IgD-negative memory B cell (primary cell): ENCODE data around the gene PRTN3. TPM values are rescaled to one million over a fixed set of nuclear protein-coding genes. Genes with fewer than 3 reads are reported as not detected.
"Not testable (repeated sequence)": the region's sequence is repeated elsewhere in the genome, so short reads cannot be mapped to it uniquely, and the experiment has no call there.

ENCODE experiments used
- H3K27ac Mint-ChIP-seq, 3 donors: one replicate each; pipeline ENCODE4 v1.8.0; 2020 to 2022; ENCODE audit warnings: mild to moderate bottlenecking in 3 of 3, mixed read lengths in 3 of 3, moderate library complexity in 1 of 3
- H3K27me3 Mint-ChIP-seq: one replicate; pipeline ENCODE4 v1.8.0; 2021; ENCODE audit warnings: mixed read lengths
- H3K36me3 Mint-ChIP-seq: one replicate; pipeline ENCODE4 v1.8.0; 2020; ENCODE audit warnings: mild to moderate bottlenecking, mixed read lengths
- H3K4me1 Mint-ChIP-seq, 3 donors: one replicate each; pipeline ENCODE4 v1.8.0; 2020 to 2022; ENCODE audit warnings: mixed read lengths in 3 of 3, mild to moderate bottlenecking in 1 of 3
- H3K4me3 Mint-ChIP-seq, 4 donors: one replicate each; pipeline ENCODE4 v1.8.0; 2020 to 2022; ENCODE audit warnings: mild to moderate bottlenecking in 4 of 4, mixed read lengths in 4 of 4, moderate library complexity in 3 of 4
- H3K9me3 Mint-ChIP-seq, 3 donors: one replicate each; pipeline ENCODE4 v1.8.0; 2020 to 2021; ENCODE audit warnings: mixed read lengths in 3 of 3, mild to moderate bottlenecking in 1 of 3
- polyA plus RNA-seq: library from polyadenylated mRNA; unstranded; fragments of 300-500 nt; fragmentation: Illumina TruSeq; gene quantifications from one replicate; pipeline ENCODE4 v1.2.3, GENCODE V29; 2021

PRTN3 gene
- polyA plus RNA-seq, 1 donor from 2014 or later: not detected

DNA sequence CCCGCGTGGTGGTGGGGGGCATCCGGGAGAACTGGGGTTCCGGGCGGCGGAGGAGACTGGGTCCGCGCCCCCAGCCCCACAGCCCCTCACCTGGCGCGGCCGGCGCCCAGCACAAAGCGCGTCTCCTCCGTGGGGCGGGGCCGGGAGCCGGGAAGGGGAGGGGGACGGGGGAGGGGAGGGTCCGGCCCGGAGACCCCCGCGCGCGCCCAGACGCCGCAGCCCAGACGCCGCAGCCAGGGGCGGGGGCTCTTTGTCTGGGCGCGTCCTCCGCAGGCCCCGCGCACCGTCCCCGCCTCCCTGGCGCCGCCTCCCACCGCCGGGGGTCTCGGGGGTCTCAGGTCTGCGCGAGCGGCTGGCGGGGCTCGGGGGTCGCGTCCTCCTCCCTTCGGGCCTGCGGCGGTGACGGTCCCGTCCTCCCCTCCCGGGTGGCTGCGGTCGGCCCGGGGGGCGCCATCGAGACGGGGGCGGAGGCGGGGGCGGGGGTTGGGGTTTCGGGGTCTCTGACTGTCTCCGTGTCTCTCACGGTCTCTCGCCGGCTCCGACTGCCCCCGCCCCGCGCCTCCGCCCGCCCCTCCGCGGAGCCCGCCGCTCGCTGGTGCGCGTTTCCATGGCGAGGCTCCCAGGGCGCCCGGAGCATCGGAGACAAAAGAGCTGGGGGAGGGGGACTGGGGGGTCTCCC is 18.8 kb upstream of the PRTN3 start, which contains the start of gene PLPPR3:
TSS of gene PLPPR3 (minus strand) at position 131 of the 679 bp plus-strand sequence. CDS start 396 bp downstream, outside the sequence.
- peak within 1 kb of the TSS in 2 of 4 donors; percentile 60 to 63 for H3K4me3 Mint-ChIP-seq

DNA sequence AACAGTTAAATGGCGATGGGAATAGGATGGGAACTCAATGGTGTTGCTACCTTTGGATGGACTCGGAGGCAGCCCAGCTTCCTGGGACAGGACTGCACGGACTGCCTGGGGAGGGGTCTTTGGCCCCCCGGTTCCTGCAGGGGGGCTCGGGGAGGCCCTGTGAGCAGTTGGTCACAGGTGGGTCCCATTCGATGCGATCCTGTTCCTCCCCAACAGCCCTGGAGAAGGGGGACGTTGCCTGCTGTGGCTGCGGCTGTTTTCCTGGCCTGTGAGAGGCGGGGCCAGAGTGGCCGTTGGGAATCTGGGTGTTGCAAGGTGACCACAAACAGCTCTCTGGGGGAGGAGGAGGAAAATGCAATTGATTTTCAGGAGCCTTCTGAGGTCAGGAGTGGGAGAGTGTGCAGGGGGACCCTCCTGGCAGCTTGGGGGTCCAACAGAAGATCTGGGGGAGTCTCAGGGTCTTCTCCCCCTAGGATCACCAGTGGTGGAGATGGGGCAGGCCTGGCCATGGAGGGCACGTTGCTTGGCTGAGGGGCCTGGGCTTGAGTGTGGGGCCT is 17.2 kb upstream of the PRTN3 start:
- Mint-ChIP-seq H3K4me3 (no peak overlapping the region), H3K4me1 (no peaks in the 10 kb centered on the region), H3K27ac (peak overlapping the region in 1 of 3 donors; percentile 21), H3K36me3 (no peaks in the 10 kb centered on the region), H3K9me3 (no peaks in the 10 kb centered on the region), H3K27me3 (peaks cover 24% of the 10 kb centered on the region)

More for the DNA sequence above, 18.8 kb upstream of the PRTN3 start, which contains the start of gene PLPPR3:
- Mint-ChIP-seq H3K27me3 (peaks cover 24% of the 10 kb centered on the region), H3K36me3 (no peaks in the 10 kb centered on the region), H3K27ac (peak within 1 kb of the TSS in 1 of 3 donors; percentile 48), H3K9me3 (no peaks in the 10 kb centered on the region), H3K4me1 (no peaks in the 10 kb centered on the region)

DNA sequence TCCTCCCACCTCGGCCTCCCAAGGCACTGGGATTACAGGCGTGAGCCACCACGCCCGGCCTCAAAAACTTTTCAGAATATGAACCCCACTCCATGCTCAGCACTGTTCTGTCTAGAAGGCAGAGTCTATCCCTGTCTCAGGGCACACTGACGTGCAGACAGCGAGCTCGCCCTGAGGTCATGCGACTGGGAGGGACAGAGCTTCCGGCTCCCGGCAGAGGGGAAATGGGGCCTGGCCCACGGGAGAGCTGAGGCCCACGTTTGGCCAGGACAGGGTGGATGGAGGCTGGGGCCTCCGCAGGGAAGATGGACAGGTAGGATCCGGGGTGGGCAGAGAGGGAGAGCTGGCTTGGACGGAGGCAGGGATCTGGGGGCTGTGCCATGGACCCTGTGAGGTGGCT is 15.9 kb upstream of the PRTN3 start:
- Mint-ChIP-seq H3K27me3 (peaks cover 28% of the 10 kb centered on the region), H3K27ac (no peak overlapping the region), H3K4me1 (no peaks in the 10 kb centered on the region), H3K36me3 (no peaks in the 10 kb centered on the region), H3K9me3 (no peaks in the 10 kb centered on the region), H3K4me3 (no peak overlapping the region)

DNA sequence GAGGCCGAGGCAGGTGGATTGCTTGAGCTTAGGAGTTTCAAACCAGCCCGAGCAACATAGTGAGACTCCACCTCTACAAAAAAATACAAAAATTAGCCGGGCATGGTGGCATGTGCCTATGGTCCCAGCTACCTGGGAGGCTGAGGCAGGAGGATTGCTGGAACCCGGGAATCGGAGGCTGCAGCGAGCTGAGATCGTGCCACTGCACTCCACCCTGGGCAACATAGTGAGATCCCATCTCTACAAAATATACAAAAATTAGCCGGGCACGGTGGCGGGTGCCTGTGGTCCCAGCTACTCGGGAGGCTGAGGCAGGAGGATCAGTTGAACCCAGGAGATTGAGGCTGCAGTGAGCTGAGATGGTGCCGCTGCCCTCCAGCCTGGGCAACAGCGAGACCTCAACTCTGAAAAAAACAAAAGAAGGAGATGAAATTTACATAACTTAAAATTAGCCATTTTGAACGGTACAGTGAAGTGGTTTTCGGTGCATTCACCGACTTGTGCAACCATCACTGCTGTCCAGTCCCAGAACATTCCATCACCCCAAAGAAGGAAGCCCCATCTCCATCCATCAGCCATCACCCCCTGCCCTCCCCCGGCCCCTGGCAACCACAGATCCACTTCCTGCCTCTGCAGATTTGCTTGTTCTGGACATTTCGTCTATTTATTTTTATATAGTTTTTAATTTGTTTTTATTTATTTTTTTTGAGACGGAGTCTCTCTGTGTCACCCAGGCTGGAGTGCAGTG is 14.7 kb upstream of the PRTN3 start:
- no peak overlapping the region for H3K4me3 Mint-ChIP-seq
- peaks cover 28% of the 10 kb centered on the region for H3K27me3 Mint-ChIP-seq
- H3K4me1 Mint-ChIP-seq: no peaks in the 10 kb centered on the region
- no peak overlapping the region for H3K27ac Mint-ChIP-seq
- no peaks in the 10 kb centered on the region for H3K9me3 Mint-ChIP-seq
- no peaks in the 10 kb centered on the region for H3K36me3 Mint-ChIP-seq

DNA sequence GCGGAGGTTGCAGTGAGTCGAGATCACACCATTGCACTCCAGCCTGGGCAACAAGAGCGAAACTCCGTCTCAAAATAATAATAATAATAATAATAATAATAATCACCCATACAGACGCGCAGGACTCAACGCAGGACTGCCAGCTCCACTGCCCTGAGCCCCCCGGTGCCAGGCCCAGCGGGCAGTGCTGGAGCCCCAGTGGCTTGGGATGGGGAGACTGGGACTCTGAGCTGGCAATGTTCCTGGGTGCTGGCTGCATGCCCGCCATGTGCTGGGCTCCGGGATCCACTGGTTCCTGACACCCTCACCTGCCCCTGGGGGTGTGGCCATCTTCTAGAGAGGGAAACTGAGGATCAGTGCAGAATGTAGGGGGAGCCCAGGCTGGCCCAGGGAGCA is 13.5 kb upstream of the PRTN3 start:
- Mint-ChIP-seq H3K4me1 (no peaks in the 10 kb centered on the region), H3K4me3 (no peak overlapping the region), H3K27me3 (peaks cover 27% of the 10 kb centered on the region), H3K36me3 (no peaks in the 10 kb centered on the region), H3K9me3 (no peaks in the 10 kb centered on the region), H3K27ac (no peak overlapping the region)

DNA sequence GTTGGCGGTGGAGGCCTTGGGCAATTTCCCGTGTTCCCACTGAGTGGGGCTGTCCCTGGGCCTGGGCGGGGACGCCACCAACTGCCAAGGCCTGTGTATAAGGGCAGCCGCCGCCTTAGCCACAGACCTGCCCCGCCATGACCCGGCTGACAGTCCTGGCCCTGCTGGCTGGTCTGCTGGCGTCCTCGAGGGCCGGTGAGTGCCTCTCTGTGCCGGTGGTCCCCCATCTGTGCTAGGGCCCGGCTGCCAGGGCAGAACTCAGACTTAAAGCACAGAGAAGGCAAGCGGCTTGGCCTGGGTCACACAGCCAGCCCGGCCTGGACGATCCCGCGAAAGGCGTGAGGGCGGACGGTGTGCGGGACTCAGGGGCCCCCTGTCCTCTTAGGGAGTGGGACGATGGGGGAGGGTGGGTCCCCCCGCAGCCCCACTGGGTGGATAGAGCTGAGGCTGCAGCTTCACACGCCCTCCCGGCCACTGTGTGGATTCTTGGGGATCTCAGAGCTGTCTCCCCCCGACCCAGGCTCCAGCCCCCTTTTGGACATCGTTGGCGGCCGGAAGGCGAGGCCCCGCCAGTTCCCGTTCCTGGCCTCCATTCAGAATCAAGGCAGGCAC is 13.0 kb upstream of the PRTN3 start, which contains the start of gene AZU1:
TSS of gene AZU1 (plus strand) at position 128 of the 612 bp plus-strand sequence. CDS start at position 138, 10 bp downstream.
- Mint-ChIP-seq H3K4me1 (no peaks in the 10 kb centered on the region), H3K9me3 (no peaks in the 10 kb centered on the region), H3K36me3 (no peaks in the 10 kb centered on the region), H3K27me3 (peaks cover 23% of the 10 kb centered on the region), H3K27ac (no peak within 1 kb of the TSS), H3K4me3 (no peak within 1 kb of the TSS)

DNA sequence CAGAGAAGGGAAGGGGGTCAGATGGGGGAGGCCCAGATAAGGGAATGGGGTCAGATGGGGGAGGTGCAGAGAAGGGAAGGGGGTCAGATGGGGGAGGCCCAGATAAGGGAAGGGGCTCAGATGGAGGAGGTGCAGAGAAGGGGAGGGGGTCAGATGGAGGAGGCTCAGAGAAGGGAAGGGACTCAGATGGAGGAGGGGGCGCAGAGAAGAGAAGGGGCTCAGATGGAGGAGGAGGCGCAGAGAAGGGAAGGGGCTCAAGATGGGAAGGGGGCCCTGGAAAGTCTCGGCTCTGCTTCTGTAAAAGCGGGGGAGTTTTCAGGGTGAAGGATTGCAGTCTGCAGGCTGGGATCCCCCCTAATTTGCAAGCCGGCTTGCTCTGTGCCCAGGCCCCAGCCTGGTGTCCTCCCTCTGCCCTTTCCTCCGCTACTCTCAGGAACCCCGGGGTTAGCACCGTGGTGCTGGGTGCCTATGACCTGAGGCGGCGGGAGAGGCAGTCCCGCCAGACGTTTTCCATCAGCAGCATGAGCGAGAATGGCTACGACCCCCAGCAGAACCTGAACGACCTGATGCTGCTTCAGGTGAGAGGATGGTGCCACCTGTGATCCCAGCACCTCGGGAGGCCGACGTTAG is 11.6 kb upstream of the PRTN3 start:
- no peak overlapping the region for H3K27ac Mint-ChIP-seq
- H3K9me3 Mint-ChIP-seq: no peaks in the 10 kb centered on the region
- H3K4me3 Mint-ChIP-seq: no peak overlapping the region
- H3K4me1 Mint-ChIP-seq: no peaks in the 10 kb centered on the region
- peaks cover 12% of the 10 kb centered on the region for H3K27me3 Mint-ChIP-seq
- H3K36me3 Mint-ChIP-seq: no peaks in the 10 kb centered on the region

DNA sequence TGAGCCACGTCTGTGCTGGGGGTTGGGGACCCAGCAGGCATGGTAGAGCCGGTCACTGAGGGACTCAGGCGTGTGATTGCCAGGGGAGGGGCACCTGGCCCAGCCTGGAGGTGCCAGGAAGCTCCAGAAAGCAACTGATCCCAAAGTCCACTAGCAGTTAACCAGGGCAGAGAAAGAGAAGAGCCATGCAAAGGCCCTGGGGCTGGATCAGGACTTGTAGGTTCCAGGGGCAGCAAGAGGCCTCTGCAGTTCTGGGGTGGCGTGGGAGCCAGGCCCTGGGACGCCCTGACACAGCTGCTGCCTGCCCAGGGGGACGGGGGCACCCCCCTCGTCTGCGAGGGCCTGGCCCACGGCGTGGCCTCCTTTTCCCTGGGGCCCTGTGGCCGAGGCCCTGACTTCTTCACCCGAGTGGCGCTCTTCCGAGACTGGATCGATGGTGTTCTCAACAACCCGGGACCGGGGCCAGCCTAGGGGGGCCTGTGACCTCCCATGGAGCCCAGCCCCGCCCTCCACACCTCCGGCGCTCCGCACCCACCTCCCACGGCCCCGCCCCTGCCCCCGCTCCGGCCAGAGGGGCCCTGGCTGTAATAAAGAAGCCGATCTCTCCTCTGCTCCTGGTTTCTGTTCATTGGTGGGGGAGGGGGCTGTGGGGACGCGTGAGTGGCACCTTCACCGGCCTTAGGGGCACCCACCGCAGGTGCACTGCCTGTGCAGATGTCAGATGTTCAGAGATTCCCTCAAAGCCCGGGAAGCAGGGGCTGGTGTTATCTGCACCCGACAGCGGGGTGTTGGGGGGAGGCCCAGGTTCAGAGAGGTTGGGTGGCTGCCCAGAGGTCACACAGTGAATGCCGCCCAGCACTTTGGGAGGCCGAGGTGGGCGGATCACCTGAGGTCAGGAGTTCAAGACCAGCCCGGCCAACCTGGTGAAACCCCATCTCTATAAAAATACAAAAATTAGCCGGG is 9.1 kb upstream of the PRTN3 start:
- peaks cover 0 to 3% (median 0%) of the 10 kb centered on the region in 3 donors for H3K9me3 Mint-ChIP-seq
- H3K27ac Mint-ChIP-seq: no peak overlapping the region

DNA sequence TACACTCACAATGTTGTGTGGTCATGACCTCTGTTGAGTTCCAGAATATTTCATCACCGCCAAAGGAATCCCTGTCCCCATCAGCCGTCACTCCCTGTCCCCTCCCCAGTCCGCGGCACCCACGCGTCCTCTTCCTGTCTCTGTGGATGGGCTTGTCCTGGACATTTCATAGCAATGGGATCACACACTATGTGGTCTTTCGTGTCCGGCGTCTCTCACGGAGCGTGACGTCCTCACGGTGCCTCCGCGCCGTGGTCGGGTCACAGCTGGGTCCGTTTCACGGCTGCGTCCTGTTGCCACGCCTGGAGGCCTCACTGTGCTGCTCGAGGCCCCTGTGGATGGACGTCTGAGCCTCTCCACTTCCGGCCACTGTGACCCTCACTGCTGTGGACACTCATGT is 6.6 kb upstream of the PRTN3 start:
- Mint-ChIP-seq H3K9me3 (peaks cover 0 to 3% (median 0%) of the 10 kb centered on the region in 3 donors), H3K27ac (peak overlapping the region in 1 of 3 donors; percentile 59), H3K36me3 (no peaks in the 10 kb centered on the region), H3K4me3 (no peak overlapping the region), H3K4me1 (peaks cover 0 to 2% (median 0%) of the 10 kb centered on the region in 3 donors), H3K27me3 (peaks cover 21% of the 10 kb centered on the region)

More for the DNA sequence above, 9.1 kb upstream of the PRTN3 start:
- Mint-ChIP-seq H3K27me3 (peaks cover 11% of the 10 kb centered on the region), H3K4me1 (no peaks in the 10 kb centered on the region), H3K4me3 (no peak overlapping the region), H3K36me3 (no peaks in the 10 kb centered on the region)

DNA sequence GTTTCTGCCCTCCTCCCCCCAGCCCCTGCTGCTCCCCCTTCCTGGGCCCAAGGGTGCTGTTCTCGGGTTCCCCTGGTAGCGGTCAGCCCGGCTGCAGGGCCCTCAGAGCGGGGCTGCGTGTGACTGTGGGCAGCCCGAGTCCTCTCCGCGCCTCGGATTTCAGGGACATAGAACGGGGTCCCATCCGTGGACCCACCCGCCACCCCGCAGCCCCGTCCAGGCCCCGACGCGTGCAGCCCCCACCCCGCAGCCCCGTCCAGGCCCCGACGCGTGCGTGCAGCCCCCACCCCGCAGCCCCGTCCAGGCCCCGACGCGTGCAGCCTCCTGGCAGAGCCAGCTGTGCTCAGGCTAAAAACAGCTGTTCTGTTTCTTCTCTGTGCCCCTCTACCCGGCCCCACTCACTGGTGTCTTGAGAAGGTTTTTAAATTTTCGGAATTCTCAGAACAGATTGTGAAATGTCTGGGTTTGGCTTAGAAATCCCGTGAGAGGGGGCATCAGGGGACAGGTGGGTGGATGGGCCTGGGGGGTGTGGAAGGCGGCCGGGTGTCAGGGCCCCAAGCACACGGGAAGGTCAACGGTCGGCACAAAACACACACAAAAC is 5.5 kb upstream of the PRTN3 start:
- Mint-ChIP-seq H3K27ac (no peak overlapping the region), H3K36me3 (no peaks in the 10 kb centered on the region), H3K4me1 (peaks cover 0 to 2% (median 0%) of the 10 kb centered on the region in 3 donors), H3K4me3 (no peak overlapping the region), H3K27me3 (peaks cover 21% of the 10 kb centered on the region), H3K9me3 (peaks cover 0 to 3% (median 0%) of the 10 kb centered on the region in 3 donors)

DNA sequence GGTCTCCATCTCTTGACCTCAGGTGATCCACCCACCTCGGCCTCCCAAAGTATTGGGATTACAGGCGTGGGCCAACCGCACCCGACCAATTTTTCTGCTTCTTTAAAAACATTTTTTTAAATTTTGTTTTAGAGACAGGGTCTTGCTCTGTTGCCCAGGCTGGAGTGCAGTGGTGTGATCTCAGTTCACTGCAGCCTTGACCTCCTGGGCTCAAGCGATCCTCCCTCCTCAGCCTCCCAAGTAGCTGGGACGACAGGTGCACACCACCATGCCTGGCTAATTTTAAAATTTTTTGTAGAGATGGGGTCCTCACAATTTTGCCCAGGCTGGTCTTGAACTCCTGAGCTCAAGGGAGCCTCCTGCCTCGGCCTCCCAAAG is 2.0 kb downstream of the PRTN3 start:
- H3K4me1 Mint-ChIP-seq, H3K27ac Mint-ChIP-seq, H3K36me3 Mint-ChIP-seq, H3K9me3 Mint-ChIP-seq: not testable (repeated sequence)
- H3K27me3 Mint-ChIP-seq: peaks cover 48% of the 10 kb centered on the region
- peak overlapping the region in 1 of 4 donors; percentile 39 for H3K4me3 Mint-ChIP-seq

DNA sequence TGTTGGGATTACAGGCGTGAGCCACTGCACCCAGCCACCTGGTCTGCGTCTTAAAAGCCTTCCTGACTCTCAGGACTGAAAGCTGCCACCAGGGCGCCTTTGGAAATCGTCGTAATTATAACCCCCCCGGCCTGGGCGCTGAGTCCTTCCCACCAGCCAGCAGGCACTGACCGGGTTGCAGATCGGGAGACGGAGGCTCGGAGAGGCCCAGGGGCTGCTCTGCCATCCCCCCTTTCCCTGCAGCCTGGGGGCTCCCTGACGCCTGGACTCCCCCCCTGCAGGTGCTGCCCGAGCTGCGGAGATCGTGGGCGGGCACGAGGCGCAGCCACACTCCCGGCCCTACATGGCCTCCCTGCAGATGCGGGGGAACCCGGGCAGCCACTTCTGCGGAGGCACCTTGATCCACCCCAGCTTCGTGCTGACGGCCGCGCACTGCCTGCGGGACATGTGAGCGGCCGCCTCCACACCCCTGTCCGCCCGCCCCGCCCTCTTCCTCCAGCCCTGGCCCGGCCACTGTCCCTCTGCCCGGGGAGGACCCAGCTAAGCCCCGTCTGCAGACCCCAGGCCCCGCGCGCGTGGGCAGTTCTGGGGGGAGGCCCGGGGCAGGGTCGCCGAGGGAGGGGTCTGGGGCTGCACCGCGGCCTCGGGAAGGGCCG is 2.5 kb downstream of the PRTN3 start:
- Mint-ChIP-seq H3K27ac (no peak overlapping the region), H3K36me3 (peaks cover 4% of the 10 kb centered on the region), H3K4me1 (peaks cover 6 to 7% (median 7%) of the 10 kb centered on the region in 3 donors), H3K4me3 (peak overlapping the region in 1 of 4 donors; percentile 39), H3K27me3 (peaks cover 49% of the 10 kb centered on the region), H3K9me3 (peaks cover 0 to 3% (median 0%) of the 10 kb centered on the region in 3 donors)
